NCI-H146 (cell line): ENCODE results near the gene BAD.
"Not testable (repeated sequence)": the region's sequence is repeated elsewhere in the genome, so short reads cannot be mapped to it uniquely, and the experiment has no call there.

ENCODE experiments used
- DNase-seq: peaks from one replicate; lab custom pipeline; 2025; lab: John Stamatoyannopoulos, UW

Gene BAD

DNA sequence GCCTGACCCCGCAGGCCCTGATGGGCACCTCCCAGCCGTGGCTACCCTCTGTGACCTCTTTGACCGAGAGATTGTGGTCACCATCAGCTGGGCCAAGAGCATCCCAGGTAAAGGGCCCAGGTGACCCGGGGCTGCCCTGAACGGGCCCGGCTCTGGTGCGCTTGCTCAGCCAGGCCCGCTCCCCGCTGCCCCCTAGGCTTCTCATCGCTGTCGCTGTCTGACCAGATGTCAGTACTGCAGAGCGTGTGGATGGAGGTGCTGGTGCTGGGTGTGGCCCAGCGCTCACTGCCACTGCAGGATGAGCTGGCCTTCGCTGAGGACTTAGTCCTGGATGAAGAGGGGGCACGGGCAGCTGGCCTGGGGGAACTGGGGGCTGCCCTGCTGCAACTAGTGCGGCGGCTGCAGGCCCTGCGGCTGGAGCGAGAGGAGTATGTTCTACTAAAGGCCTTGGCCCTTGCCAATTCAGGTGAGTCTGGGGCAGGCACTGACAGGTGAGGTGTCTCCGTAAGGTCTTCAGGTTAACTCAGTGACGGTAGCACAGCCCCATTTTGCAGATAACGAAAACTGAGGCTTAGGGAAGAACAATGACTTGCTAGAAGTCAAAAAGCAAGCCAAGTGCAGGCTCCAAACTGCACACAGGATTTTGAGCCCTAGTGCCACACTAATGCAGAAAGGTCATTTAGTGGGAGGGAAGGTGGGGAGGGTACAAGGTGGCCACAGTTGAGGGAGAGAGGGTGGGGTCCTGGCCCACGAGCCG, 30.5 kb upstream of the BAD start:
- DNase-seq, result no peak

DNA sequence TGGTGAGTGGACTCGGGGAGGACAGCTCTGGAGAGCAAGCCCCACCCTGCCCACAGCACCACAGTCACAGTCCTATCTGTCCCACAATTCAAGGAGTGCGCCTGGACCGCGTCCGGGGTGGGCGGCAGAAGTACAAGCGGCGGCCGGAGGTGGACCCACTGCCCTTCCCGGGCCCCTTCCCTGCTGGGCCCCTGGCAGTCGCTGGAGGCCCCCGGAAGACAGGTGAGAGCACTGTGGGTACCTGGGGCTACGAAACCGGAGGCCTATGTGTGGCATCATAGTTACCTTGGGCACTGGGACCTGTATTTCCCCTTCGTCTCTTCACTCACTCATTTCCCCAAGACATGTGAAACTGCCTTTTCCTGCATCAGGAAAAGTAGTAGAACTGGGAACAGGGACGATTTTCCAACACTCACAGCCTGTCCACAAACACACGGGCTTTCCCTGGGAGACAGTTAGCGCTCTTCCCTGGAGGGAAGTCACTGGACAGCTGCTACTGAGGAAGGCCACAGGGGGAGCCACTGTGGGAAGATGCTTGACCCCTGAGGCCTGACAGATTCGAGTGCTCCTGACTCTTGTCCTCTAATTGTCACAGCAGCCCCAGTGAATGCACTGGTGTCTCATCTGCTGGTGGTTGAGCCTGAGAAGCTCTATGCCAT, 29.8 kb upstream of the BAD start:
- DNase-seq, result no peak

DNA sequence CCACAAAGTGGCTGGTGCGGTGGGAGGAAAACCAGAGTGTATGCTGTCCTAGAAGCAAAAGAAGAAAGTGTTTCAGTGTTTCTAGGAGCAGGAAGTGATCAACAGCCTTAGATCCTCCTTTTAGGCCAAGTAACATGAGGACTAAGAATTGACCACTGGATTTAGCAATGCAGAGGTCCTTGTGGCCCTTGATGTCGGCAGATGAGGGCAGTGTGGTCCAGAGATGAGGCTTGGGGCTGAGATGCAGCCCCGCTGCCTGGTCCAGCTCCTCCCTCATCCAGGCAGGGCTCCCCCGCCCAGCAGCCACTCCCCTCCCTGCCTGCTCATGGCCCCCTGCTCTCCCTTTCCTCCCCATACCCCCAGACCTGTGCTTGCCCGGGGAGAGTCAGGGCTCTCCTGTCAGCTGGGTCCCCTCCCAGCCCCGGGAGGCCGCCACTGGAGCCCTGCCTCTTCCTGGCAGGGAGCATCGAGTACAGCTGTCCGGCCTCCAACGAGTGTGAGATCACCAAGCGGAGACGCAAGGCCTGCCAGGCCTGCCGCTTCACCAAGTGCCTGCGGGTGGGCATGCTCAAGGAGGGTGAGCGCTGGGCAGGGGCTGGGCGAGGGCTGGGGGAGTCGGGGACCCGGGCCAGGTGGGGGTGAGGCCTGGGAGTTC, 29.2 kb upstream of the BAD start:
- no peak for DNase-seq

DNA sequence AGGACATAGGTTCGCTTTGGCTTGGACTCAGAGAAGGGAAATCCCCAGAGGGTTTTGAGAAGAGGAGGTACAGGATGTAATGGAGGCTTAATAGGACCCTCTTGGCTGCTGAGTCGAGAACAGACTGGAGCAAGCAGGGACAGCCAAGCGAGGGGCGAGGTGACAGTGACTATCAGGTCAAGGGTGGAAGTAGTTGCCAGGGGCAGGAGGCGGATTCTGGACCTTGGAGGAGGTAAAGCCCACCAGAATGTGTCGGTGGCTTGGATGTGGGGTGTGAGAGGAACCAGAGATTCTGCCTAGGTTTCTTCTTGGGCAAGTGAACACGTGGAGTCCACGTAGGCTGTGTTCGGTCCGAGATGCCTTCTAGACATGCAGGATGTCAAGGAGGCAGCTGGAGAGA, 28.5 kb upstream of the BAD start:
- no peak for DNase-seq

DNA sequence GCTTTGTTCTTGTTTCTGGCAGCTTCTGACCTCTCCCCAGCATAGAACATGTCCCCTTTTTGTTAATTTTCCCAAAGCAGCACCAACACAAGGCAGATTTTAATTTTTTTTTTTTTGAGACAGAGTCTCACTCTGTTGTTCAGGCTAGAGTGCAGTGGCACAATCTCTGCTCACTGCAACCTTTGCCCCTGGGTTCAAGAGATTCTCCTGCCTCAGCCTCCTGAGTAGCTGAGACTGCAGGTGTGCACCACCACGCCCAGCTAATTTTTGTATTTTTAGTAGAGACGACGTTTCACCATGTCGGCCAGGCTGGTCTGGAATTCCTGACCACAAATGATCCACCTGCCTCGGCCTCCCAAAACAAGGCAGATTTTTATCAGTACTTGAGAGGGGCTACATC, 23.3 kb upstream of the BAD start:
- DNase-seq, result not testable (repeated sequence)

GRCh38 chr11:64306876-64307622, 22.6 kb upstream of the BAD start:
- DNase-seq, result no peak

DNA sequence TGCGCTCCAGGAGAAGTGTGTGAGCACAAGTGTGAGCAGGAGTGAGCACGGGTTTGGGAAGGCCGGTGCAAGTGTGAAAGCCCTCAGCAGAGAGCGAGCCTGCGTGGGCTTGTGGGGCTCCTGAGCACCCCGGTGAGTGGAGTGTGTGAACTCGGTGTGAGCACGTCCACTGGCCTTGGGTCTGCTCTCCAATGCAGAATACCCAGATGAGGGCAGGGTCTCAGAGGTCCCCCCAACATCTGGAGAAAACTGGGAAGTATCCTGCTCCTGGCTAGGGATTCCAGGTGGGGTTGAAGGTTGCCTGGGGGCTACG, 22.1 kb upstream of the BAD start:
- DNase-seq, result no peak

DNA sequence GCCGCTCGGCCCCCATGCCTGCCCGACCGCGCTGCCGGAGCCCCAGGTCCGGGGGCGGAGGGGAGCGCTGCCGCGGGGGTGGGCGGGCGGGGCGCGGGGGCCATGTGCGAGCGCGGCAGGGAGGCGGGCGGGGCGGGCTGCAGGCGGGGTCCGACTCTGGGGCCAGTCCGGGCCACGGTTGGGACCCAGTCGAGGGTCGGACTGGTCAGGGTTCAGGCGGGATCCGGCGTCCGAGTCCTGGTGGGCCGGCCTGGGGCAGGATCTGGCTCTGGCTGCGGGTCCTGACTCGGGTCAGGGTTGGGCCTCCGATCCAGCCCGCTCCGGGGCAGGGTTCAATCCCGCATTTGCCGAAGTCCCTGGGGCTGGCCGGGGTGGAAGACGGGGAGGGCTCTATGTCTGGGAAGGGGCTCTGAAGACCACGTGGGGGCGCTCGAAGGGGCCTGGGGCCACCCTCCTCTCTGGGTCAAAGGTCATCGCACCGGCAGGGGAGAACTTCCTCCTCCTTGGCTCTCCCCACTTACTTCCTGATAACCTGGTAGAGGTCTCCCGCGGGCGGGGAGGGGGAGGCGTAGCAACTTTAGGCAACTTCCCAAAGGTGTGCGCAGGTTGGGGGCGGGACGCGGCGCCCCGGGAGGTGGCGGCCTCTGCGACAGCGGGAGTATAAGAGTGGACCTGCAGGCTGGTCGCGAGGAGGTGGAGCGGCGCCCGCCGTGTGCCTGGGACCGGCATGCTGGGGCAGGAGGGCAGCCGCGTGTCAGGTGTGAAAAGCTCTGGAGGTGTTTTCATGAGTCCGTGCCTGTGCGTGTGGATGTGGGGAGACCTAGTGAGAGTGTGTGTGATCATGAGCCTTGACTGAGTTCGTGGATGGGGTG, 21.5 kb upstream of the BAD start:
- DNase-seq, result peak; percentile 68

DNA sequence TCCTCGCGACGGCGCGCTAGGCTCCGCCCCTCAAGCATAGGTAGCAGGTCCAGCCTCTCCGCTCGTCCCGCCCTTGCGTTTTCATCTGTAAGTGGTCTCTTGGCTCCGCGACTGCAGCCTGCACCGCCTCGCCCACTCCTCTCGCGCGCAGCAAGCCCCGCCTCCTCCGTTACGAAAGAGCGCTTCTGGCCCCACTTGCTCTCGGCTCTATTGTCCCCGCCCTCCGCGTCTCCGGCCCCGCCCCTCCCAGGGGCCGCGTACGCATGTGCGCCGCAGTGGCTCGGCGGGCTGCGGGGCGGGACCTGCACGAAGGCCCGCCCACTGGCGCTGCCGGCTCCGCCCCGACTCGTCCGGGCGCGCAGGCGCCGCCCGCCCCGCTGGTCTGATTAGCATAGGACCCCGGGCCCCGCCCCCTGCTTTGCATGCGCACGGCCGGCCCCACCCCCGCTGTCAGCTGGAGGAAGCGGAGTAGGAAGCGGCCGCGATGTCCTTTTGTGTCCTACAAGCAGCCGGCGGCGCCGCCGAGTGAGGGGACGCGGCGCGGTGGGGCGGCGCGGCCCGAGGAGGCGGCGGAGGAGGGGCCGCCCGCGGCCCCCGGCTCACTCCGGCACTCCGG, 20.7 kb upstream of the BAD start, which contains the start of gene ESRRA:
Gene ESRRA, plus strand, starts transcription at position 450 of the 616 bp plus-strand sequence. CDS start 1,656 bp downstream, outside the sequence.
- DNase-seq, result peak; percentile 100

DNA sequence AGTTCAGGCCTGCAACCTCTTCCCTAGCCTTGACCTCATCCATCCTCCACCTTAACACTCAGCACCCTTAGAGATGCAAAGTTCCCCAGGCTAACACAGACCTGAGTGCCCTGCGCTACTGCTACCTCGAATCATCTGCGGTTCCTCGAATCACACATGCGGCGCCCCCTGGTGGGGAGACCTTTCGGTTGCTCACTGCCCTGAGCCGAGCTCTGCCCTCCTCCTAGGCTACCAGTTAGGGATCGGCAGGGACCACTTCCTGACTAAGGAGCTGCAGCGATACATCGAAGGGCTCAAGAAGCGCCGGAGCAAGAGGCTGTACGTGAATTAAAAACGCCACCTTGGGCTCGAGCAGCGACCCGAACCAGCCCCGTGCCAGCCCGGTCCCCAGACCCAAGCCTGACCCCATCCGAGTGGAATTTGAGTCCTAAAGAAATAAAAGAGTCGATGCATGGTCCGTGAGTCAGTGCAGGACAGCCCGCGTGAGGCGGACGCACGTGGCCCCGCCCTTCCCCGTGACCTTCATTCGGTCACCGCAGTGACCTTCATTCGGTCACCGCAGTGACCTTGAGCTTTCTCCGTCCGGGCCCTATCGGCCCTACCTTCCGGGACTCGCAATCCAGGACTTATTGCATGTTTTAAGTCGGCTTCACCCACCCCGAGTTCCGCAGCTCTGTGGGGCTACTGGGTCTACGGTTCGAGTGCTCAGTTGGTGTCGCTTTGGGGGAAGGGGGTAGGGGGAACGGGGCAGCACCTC, 20.0 kb upstream of the BAD start:
- DNase-seq, result peak; percentile 90

DNA sequence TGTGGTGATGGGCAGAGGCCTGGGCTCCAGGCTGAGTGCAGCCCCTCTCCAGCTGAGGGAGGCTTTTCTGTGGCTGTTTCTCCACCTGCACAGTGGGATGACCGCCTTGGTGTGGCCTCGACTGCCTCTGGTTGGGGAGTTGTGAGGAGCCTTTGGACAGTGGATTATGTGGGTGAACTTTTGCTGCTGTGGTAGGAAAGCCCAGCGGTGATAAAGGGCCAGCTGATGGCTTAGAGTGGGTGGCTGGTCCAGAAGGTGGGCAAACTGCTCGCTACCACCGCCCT, 19.5 kb upstream of the BAD start:
- no peak for DNase-seq

DNA sequence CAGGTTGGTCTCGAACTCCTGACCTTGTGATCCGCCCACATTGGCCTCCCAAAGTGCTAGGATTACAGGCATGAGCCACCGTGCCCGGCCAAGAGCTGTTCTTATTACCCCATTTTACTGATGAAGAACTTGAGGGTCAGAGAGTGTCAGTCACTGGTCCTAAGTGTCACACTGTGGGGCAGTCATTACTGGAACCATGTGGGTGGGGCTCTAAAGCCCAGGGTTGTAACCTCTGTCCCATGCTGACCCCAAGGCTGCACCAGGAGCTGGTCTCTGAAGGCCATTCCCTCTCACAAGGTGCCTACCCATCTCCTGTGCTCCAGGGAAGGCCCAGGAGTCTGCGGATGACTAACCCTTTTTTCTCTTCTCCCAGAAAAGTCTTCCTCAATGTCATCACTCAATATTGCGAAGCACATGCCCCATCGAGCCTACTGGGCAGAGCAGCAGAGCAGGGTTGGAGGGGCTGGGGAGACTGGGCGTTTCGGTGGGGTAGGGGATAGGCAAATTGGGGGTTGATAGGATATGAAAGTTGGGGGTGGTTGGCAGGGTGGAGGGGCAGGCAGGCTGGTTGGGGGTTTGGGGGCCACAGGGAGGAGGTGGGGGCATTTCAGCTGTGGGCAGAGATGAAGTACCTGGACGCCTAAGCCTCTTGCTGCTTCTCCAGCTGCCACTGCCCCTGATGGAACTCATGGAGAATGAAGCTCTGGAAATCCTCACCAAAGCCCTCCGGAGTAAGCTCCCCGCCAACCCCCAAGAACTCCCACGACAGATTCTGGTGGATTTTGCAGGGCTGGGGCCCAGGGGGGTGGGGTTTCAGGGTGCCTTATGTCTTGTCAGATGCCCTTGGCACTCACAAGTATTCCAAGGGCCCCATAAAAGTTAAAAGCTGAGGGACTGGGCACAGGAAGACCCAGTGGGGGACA, 18.9 kb upstream of the BAD start:
- DNase-seq, result no peak

GRCh38 chr11:64299847-64300648, 15.6 kb upstream of the BAD start, which contains the start of gene CATSPERZ:
CATSPERZ (plus strand) TSS chr11:64300358; CDS start chr11:64300411, 53 bp downstream.
- DNase-seq, result no peak

DNA sequence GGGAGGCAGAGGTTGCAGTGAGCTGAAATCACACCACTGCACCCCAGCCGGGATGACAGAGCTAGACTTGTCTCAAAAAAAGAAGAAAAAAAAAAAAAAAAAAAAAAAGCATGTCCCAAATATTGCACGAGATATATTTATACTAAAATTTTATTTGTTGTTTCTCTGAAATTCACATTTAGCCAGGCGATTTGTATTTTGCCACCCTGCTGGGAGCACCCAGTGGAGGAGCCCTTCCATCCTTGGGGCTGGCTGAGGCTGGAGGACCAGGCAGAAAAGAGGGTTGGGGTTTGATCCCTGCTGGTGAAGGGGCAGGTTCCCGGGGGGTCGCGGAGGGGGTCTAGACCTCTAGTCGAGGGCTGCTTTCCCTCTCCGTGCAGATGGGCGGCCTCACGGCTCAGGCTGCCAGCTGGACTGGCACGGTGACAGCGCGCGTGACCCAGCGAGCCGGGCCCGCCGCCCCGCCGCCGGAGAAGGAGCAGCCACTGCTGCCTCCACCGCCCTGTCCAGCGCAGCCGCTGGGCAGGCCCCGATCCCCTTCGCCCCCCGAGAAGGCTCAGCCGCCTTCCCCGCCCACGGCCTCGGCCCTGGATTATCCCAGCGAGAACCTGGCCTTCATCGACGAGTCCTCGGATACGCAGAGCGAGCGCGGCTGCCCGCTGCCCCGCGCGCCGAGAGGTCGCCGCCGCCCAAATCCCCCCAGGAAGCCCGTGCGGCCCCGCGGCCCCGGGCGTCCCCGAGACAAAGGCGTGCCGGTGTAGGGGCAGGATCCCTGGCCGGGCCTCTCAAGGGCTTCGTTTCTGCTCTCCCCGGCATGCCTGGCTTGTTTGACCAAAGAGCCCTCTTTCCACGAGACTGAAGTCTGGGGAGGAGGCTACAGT, 14.7 kb upstream of the BAD start:
- no peak for DNase-seq

GRCh38 chr11:64297699-64298358, 13.4 kb upstream of the BAD start:
- no peak for DNase-seq

DNA sequence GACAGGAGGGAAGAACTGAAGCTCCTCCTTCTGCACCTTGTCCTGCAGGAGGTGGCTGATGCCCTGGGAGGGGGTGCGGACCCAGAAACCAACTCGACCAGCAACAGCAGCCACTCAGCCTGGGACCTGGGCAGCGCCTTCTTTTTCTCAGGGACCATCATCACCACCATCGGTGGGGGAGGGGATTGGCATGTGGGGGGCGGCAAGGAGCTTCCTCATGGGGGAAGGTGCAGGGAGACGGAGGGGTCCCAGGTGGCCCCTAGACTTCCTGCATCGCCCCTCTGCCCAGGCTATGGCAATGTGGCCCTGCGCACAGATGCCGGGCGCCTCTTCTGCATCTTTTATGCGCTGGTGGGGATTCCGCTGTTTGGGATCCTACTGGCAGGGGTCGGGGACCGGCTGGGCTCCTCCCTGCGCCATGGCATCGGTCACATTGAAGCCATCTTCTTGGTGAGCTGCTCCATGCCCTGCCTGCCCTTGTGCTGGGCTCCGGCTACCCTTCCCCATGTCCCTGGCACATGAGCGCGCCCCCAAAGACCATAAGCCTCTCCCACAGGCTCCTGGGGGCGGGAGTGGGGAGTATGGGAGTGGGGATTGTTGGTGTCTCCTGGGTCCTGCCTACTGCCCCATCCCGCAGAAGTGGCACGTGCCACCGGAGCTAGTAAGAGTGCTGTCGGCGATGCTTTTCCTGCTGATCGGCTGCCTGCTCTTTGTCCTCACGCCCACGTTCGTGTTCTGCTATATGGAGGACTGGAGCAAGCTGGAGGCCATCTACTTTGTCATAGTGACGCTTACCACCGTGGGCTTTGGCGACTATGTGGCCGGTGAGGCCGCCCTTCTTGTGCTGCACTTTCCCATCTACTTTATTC, 12.6 kb upstream of the BAD start:
- no peak for DNase-seq
